Measurements from ENCODE around the gene INCA1.

Gene INCA1

GRCh38 chr17:4947411-4948165, 49.7 kb downstream of the INCA1 start:
- no peak for DNase-seq

GRCh38 chr17:4947010-4947410, 50.3 kb downstream of the INCA1 start:
- no peak for DNase-seq

GRCh38 chr17:4946312-4946976, 50.9 kb downstream of the INCA1 start:
- no peak for DNase-seq

GRCh38 chr17:4945944-4946280, 51.4 kb downstream of the INCA1 start:
- DNase-seq: no peak

- no peak for DNase-seq
Measured at GRCh38 chr17:4945176-4945943, 52.0 kb downstream of the INCA1 start.

- no peak for DNase-seq
Measured at GRCh38 chr17:4944554-4945175, 52.7 kb downstream of the INCA1 start.

- DNase-seq: no peak
Measured at GRCh38 chr17:4944163-4944553, 53.2 kb downstream of the INCA1 start.

- no peak for DNase-seq
Measured at GRCh38 chr17:4942760-4943508, 54.4 kb downstream of the INCA1 start.

GRCh38 chr17:4941319-4941610, 56.1 kb downstream of the INCA1 start:
- DNase-seq: no peak

- no peak for DNase-seq
Measured at GRCh38 chr17:4940555-4941318, 56.6 kb downstream of the INCA1 start.

GRCh38 chr17:4939796-4940554, 57.3 kb downstream of the INCA1 start, which contains the start of the genes RNF167 and SLC25A11:
Gene RNF167 (plus strand): TSS chr17:4940268. CDS start chr17:4940910, 642 bp downstream.
Gene SLC25A11 (minus strand): TSS chr17:4940046. CDS start chr17:4939910, 136 bp downstream.
- peak; percentile 93 to 99 for DNase-seq

- no peak for DNase-seq
Measured at GRCh38 chr17:4939546-4939795, 57.9 kb downstream of the INCA1 start.

- DNase-seq: no peak
Measured at GRCh38 chr17:4938688-4939545, 58.4 kb downstream of the INCA1 start.
